ENCODE measurements around the gene CNKSR1.

The CNKSR1 gene

DNA sequence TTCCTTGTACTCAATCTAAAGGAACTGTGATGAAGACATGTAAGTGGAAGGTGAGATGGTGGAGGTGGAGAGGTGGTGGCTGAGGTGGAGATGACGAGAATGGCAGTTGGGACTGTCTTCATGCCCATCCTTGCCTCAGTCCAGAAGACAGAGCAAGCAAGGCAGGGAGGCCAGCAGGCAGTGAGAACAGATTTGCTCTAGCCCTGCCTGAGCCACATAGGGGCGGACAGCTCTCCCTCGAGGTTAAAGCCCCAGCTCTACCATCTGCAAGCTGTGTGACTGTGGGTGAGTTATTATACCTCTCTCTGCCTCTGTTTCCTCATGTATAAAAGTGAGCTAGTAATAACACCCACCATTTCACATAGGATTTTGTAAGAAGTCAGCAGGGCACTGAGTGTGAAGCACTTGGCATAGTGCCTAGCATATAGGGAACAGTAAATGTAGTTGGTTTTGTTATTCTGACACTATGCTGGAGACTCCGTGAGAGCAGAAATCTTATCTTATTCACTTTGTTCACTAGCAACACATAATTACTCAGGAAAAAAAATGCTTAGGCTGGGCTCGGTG lies 23.2 kb upstream of the CNKSR1 start:
- Histone ChIP-seq H3K27me3 (ENCODE audit: control insufficient read depth, insufficient read depth, low read length) (peaks cover 81% of the 10 kb centered on the region), H3K36me3 (ENCODE audit: control insufficient read depth, insufficient read depth, low read length) (no peaks in the 10 kb centered on the region), H3K4me3 (ENCODE audit: low read depth, low read length) (no peak overlapping the region), H3K4me1 (ENCODE audit: control insufficient read depth, insufficient read depth, low read length) (peaks cover 26% of the 10 kb centered on the region), H3K9ac (ENCODE audit: low read depth, low read length) (no peak overlapping the region), H3K9me3 (ENCODE audit: control insufficient read depth, insufficient read depth, low read length) (no peaks in the 10 kb centered on the region)

DNA sequence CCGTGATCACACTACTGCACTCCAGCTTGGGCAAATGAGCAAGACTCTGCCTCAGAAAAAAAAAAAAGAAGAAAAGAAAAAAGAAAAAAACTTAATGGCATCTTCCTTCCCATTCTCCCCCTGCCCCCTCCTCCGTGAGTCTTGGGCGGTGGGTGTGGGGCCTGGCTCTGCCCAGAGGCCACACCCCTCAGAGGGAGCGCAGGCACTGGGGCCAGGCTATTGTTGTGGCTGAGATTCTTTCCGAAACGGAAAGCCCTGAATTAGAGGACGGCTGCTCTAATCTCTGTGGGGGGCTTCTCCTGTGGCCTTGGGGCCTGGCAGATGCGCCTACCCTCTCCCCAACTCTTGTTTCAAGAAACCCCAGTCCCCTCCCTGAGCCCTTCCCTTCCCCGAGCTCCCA lies 22.5 kb upstream of the CNKSR1 start:
- Histone ChIP-seq H3K4me3 (ENCODE audit: low read depth, low read length) (peak overlapping the region; percentile 53), H3K9ac (ENCODE audit: low read depth, low read length) (no peak overlapping the region), H3K4me1 (ENCODE audit: control insufficient read depth, insufficient read depth, low read length) (peaks cover 30% of the 10 kb centered on the region), H3K36me3 (ENCODE audit: control insufficient read depth, insufficient read depth, low read length) (no peaks in the 10 kb centered on the region), H3K27me3 (ENCODE audit: control insufficient read depth, insufficient read depth, low read length) (peaks cover 84% of the 10 kb centered on the region), H3K9me3 (ENCODE audit: control insufficient read depth, insufficient read depth, low read length) (no peaks in the 10 kb centered on the region)

- H3K4me3 ChIP-seq (ENCODE audit: low read depth, low read length), result peak overlapping the region; percentile 53
- no peaks in the 10 kb centered on the region for H3K9me3 ChIP-seq (ENCODE audit: control insufficient read depth, insufficient read depth, low read length)
- H3K36me3 ChIP-seq (ENCODE audit: control insufficient read depth, insufficient read depth, low read length), result no peaks in the 10 kb centered on the region
- H3K27me3 ChIP-seq (ENCODE audit: control insufficient read depth, insufficient read depth, low read length), result peaks cover 81% of the 10 kb centered on the region
- no peak overlapping the region for H3K9ac ChIP-seq (ENCODE audit: low read depth, low read length)
- H3K4me1 ChIP-seq (ENCODE audit: control insufficient read depth, insufficient read depth, low read length), result peaks cover 30% of the 10 kb centered on the region
Observed at GRCh38 chr1:26155370-26156284, 21.7 kb upstream of the CNKSR1 start.

DNA sequence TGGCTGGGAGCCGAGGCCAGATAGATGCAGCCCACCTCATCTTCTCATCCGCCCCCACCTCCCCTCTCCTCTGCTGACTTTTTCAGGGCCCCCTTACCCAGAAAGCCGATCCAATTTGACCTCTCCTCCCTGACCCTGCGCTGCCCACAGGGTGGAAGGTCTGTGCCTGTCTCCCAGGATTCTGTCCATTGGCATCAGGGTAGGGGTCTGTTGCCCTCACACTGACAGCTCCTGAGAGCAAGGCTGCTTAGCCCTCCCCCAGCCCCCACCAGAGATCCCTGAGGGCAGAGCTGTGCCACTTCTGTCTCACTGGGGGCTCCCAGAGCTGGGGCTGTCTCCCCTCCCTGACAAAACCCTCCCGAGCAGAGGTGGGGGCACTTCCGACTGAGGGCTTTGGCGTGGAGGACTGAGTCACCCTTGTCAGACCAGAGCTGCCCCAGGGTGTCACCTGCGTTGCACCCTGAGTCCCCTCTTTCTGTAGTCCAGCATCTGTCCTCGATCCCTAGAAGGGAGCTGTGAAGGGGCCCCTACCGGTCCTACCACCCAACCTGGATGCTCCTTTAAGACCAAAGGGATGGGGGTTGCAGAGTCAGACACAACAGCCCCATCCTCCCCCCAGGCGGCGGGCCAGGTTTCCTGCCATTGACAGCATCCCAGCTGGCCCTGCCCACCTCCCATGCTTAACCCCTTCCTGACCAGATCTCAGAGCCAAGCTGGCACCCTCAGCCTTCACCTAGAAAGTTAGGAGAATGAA lies 20.8 kb upstream of the CNKSR1 start:
- Histone ChIP-seq H3K36me3 (ENCODE audit: control insufficient read depth, insufficient read depth, low read length) (no peaks in the 10 kb centered on the region), H3K4me3 (ENCODE audit: low read depth, low read length) (peak overlapping the region; percentile 53), H3K4me1 (ENCODE audit: control insufficient read depth, insufficient read depth, low read length) (peaks cover 35% of the 10 kb centered on the region), H3K9ac (ENCODE audit: low read depth, low read length) (no peak overlapping the region), H3K27me3 (ENCODE audit: control insufficient read depth, insufficient read depth, low read length) (peaks cover 84% of the 10 kb centered on the region), H3K9me3 (ENCODE audit: control insufficient read depth, insufficient read depth, low read length) (no peaks in the 10 kb centered on the region)

GRCh38 chr1:26158271-26158907 lies 18.9 kb upstream of the CNKSR1 start:
- Histone ChIP-seq H3K9me3 (ENCODE audit: control insufficient read depth, insufficient read depth, low read length) (no peaks in the 10 kb centered on the region), H3K4me3 (ENCODE audit: low read depth, low read length) (no peak overlapping the region), H3K9ac (ENCODE audit: low read depth, low read length) (no peak overlapping the region), H3K4me1 (ENCODE audit: control insufficient read depth, insufficient read depth, low read length) (peaks cover 39% of the 10 kb centered on the region), H3K27me3 (ENCODE audit: control insufficient read depth, insufficient read depth, low read length) (peaks cover 85% of the 10 kb centered on the region), H3K36me3 (ENCODE audit: control insufficient read depth, insufficient read depth, low read length) (no peaks in the 10 kb centered on the region)

DNA sequence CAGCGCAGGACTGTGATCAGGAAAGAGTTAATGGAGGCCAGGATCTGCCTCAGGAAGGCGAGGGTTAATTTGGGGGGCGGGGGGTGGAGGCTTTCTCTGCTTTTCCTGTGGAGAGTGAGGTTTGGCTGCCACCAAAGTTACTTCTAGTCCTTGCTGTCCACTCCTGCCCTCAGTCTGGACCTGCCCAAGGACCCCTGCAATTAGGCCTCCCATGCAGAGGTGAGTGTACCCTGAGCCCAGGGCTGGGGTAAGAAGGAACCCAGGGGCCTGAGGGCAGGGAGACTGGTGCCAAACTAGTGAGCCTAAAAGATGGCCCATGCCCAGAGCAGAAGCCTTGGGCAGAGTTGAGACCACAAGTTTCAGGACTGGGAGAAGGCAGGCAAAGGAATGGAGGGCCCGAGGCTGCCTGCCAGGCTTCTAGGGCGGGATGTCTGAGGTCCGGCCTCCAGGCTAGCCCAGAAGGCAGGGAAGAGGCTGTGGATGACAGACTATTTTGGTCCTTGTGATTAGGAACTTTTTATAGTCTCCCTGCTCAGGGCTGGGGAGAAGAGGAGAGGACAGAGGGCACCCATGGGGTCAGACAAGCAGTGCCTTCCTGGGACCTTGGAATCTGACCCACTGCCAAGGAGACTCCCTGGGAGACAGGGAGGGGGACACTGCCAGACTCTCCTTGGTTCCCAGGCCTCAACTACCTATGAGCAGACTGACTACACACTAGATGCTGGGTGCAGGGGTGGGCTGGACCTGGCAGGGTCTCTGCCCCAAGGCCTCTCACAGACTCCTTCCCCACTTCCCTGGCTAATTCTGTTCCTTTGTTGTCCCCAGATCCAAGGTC lies 18.2 kb upstream of the CNKSR1 start, which contains the start of gene FAM110D:
Gene FAM110D, plus strand, starts transcription at position 172 of the 835 bp plus-strand sequence. CDS start 2,213 bp downstream, outside the sequence.
- Histone ChIP-seq H3K9me3 (ENCODE audit: control insufficient read depth, insufficient read depth, low read length) (no peaks in the 10 kb centered on the region), H3K4me1 (ENCODE audit: control insufficient read depth, insufficient read depth, low read length) (peaks cover 39% of the 10 kb centered on the region), H3K27me3 (ENCODE audit: control insufficient read depth, insufficient read depth, low read length) (peaks cover 84% of the 10 kb centered on the region), H3K36me3 (ENCODE audit: control insufficient read depth, insufficient read depth, low read length) (no peaks in the 10 kb centered on the region), H3K4me3 (ENCODE audit: low read depth, low read length) (no peak within 1 kb of the TSS), H3K9ac (ENCODE audit: low read depth, low read length) (no peak within 1 kb of the TSS)

- no peak overlapping the region for H3K9ac ChIP-seq (ENCODE audit: low read depth, low read length)
Observed at GRCh38 chr1:26159743-26160039, 17.6 kb upstream of the CNKSR1 start.

DNA sequence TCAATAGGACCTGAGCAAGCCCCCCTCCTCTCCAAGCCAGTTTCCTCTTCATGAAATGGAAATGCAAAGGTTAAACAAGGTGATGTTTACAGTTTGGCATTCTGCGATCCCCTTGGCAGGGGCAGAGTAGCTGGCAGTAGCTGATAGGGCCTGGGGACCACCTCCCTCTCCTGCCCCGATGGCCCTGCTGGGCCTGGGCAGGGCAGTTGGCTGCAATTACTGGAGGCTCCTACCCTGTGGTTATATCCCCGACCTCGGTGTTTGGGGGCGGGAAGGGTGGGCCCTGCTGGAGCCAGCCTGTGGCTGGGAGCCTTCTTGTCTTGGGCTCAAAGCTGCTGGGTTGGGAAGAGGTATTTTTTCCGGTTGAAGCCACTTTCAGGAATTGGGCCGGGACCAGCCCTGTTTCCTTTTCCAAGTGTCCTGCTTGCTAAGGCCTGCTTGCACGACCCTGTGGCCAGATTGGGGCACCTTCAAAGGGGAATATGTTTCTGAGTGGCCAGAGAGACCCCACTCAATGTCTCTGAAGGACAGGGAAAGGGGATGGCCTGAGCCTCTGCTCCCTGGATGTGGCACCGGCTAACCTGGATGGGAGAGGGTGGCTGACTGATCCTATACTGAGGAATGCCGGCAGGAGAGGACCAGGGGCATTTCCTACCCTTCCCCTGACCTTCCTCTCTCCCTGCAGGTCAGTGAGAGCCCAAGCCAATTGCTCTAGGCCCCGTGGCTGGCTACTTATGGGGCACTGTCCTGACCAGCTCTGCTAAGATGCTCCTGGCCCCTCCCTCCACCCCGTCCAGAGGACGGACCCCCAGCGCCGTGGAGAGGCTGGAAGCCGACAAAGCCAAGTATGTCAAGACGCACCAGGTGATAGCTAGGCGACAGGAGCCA lies 16.5 kb upstream of the CNKSR1 start:
- H3K36me3 ChIP-seq (ENCODE audit: control insufficient read depth, insufficient read depth, low read length), result no peaks in the 10 kb centered on the region
- peaks cover 76% of the 10 kb centered on the region for H3K27me3 ChIP-seq (ENCODE audit: control insufficient read depth, insufficient read depth, low read length)
- H3K9me3 ChIP-seq (ENCODE audit: control insufficient read depth, insufficient read depth, low read length), result no peaks in the 10 kb centered on the region
- peak overlapping the region; percentile 52 for H3K4me3 ChIP-seq (ENCODE audit: low read depth, low read length)
- peaks cover 40% of the 10 kb centered on the region for H3K4me1 ChIP-seq (ENCODE audit: control insufficient read depth, insufficient read depth, low read length)
- no peak overlapping the region for H3K9ac ChIP-seq (ENCODE audit: low read depth, low read length)

More at GRCh38 chr1:26159743-26160039, 17.6 kb upstream of the CNKSR1 start:
- Histone ChIP-seq H3K27me3 (ENCODE audit: control insufficient read depth, insufficient read depth, low read length) (peaks cover 80% of the 10 kb centered on the region), H3K4me3 (ENCODE audit: low read depth, low read length) (no peak overlapping the region), H3K36me3 (ENCODE audit: control insufficient read depth, insufficient read depth, low read length) (no peaks in the 10 kb centered on the region), H3K9me3 (ENCODE audit: control insufficient read depth, insufficient read depth, low read length) (no peaks in the 10 kb centered on the region), H3K4me1 (ENCODE audit: control insufficient read depth, insufficient read depth, low read length) (peaks cover 40% of the 10 kb centered on the region)

DNA sequence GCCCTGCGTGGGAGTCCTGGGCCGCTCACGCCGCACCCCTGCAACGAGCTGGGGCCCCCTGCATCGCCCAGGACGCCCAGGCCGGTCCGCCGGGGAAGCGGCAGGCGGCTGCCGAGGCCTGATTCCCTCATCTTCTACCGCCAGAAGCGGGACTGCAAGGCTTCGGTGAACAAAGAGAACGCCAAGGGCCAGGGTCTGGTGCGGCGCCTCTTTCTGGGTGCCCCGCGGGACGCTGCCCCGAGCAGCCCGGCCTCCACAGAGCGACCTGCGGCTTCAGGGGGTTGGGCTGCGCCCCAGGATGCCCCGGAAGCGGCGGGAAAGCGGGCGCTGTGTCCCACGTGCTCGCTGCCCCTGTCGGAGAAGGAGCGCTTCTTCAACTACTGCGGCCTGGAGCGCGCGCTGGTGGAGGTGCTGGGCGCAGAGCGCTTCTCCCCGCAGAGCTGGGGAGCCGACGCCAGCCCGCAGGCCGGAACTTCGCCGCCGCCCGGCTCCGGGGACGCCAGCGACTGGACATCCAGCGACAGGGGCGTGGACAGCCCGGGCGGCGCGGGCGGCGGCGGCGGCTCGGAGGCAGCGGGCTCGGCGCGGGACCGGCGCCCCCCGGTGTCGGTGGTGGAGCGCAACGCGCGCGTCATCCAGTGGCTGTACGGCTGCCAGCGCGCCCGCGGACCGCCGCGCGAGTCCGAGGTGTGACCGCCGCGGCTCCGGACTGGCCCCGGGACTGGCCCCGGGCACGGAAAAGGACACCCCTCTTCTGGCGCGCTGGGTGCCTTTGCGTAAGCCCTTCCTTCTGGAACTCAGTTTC lies 15.7 kb upstream of the CNKSR1 start:
- peak overlapping the region; percentile 52 for H3K4me3 ChIP-seq (ENCODE audit: low read depth, low read length)
- H3K4me1 ChIP-seq (ENCODE audit: control insufficient read depth, insufficient read depth, low read length), result peaks cover 34% of the 10 kb centered on the region
- H3K9ac ChIP-seq (ENCODE audit: low read depth, low read length), result peak overlapping the region; percentile 12
- no peaks in the 10 kb centered on the region for H3K9me3 ChIP-seq (ENCODE audit: control insufficient read depth, insufficient read depth, low read length)
- no peaks in the 10 kb centered on the region for H3K36me3 ChIP-seq (ENCODE audit: control insufficient read depth, insufficient read depth, low read length)
- peaks cover 70% of the 10 kb centered on the region for H3K27me3 ChIP-seq (ENCODE audit: control insufficient read depth, insufficient read depth, low read length)
